AG09309 (cell line): ENCODE measurements around the gene STX2.

ENCODE experiments used
- DNase-seq: peaks from one replicate; pipeline ENCODE4 v3.0.0-alpha.2; 2010; ENCODE audit warnings: low read depth
- H3K4me3 ChIP-seq: 2 replicates; pipeline ENCODE4 v1.5.1; 2011; ENCODE audit warnings: mild to moderate bottlenecking, low read depth, low read length, moderate library complexity; ENCODE audit not compliant: control insufficient read depth
- CTCF ChIP-seq: IDR thresholded peaks from 2 replicates; pipeline ENCODE4 v1.5.1; 2011; ENCODE audit warnings: mild to moderate bottlenecking, low read depth, low read length, inconsistent platforms; ENCODE audit not compliant: insufficient read depth, control insufficient read depth; ENCODE audit errors: missing control alignments

STX2 gene

GRCh38 chr12:130835436-130835835, 3.6 kb downstream of the STX2 start:
- no peak for DNase-seq
- TF ChIP-seq CTCF, result no peak
- no peak overlapping the region for H3K4me3 ChIP-seq

GRCh38 chr12:130835011-130835410, 4.0 kb downstream of the STX2 start:
- H3K4me3 ChIP-seq, result no peak overlapping the region
- TF ChIP-seq CTCF, result no peak
- no peak for DNase-seq

- H3K4me3 ChIP-seq, result no peak overlapping the region
- no peak for TF ChIP-seq CTCF
- DNase-seq, result no peak
Measured at GRCh38 chr12:130832561-130833209, 6.4 kb downstream of the STX2 start.

GRCh38 chr12:130831876-130832405, 7.1 kb downstream of the STX2 start:
- H3K4me3 ChIP-seq, result no peak overlapping the region
- no peak for TF ChIP-seq CTCF

GRCh38 chr12:130831246-130831645, 7.8 kb downstream of the STX2 start:
- no peak overlapping the region for H3K4me3 ChIP-seq
- no peak for DNase-seq
- TF ChIP-seq CTCF, result no peak

More at GRCh38 chr12:130831876-130832405, 7.1 kb downstream of the STX2 start:
- no peak for DNase-seq

- no peak overlapping the region for H3K4me3 ChIP-seq
- no peak for DNase-seq
- TF ChIP-seq CTCF, result no peak
Measured at GRCh38 chr12:130830246-130830551, 8.9 kb downstream of the STX2 start.
